Mesendoderm (in vitro differentiated cells): ENCODE measurements around the gene PTH2.
A peak's percentile ranks its signal among the peaks of the same experiment; 100 is the strongest.

Experiments used
- DNase-seq: peaks from one replicate; pipeline ENCODE4 v3.0.0; 2013
- H2AK5ac ChIP-seq: 2 replicates; pipeline ENCODE4 v1.6.1; 2013; ENCODE audit warnings: low read length, inconsistent platforms
- H2BK120ac ChIP-seq: 2 replicates; pipeline ENCODE4 v1.6.1; 2013; ENCODE audit warnings: low read depth, mild to moderate bottlenecking, low read length, moderate library complexity, mixed read lengths
- H2BK15ac ChIP-seq: replicated peaks from 2 replicates; pipeline ENCODE4 v1.6.1; 2013; ENCODE audit warnings: low read depth, mild to moderate bottlenecking, moderate library complexity
- H2BK5ac ChIP-seq: 2 replicates; pipeline ENCODE4 v1.6.1; 2013; ENCODE audit warnings: low read length, inconsistent platforms
- H3K18ac ChIP-seq: 2 replicates; pipeline ENCODE4 v1.6.1; 2013; ENCODE audit warnings: mild to moderate bottlenecking, low read length, mixed read lengths
- H3K23ac ChIP-seq: one replicate; pipeline ENCODE4 v1.6.1; 2013; ENCODE audit warnings: low read length
- H3K27ac ChIP-seq: 2 replicates; pipeline ENCODE4 v1.5.1; 2013; ENCODE audit warnings: low read depth, mild to moderate bottlenecking, inconsistent platforms, low read length, moderate library complexity
- H3K27me3 ChIP-seq: 2 replicates; pipeline ENCODE4 v1.6.1; 2013; ENCODE audit warnings: low read length, control low read depth, mild to moderate bottlenecking, inconsistent platforms; ENCODE audit not compliant: insufficient read depth, poor library complexity
- H3K36me3 ChIP-seq: 2 replicates; pipeline ENCODE4 v1.6.1; 2013; ENCODE audit warnings: low read length, inconsistent platforms; ENCODE audit not compliant: control insufficient read depth, insufficient read depth
- H3K4ac ChIP-seq: one replicate; pipeline ENCODE4 v1.6.1; 2013; ENCODE audit warnings: low read depth, mild to moderate bottlenecking, low read length, moderate library complexity
- H3K4me1 ChIP-seq: 2 replicates; pipeline ENCODE4 v1.6.1; 2013; ENCODE audit warnings: low read depth, low read length, inconsistent platforms; ENCODE audit not compliant: control insufficient read depth
- H3K4me2 ChIP-seq: 2 replicates; pipeline ENCODE4 v1.6.1; 2013; ENCODE audit warnings: low read length
- H3K4me3 ChIP-seq: 2 replicates; pipeline ENCODE4 v1.5.1; 2013; ENCODE audit warnings: mild to moderate bottlenecking, low read length
- H3K56ac ChIP-seq: one replicate; pipeline ENCODE4 v1.6.1; 2013; ENCODE audit warnings: low read length
- H3K79me1 ChIP-seq: 2 replicates; pipeline ENCODE4 v1.6.1; 2013; ENCODE audit warnings: low read length, inconsistent platforms
- H3K79me2 ChIP-seq: 2 replicates; pipeline ENCODE4 v1.6.1; 2013; ENCODE audit warnings: mild to moderate bottlenecking, low read length; ENCODE audit not compliant: control insufficient read depth, insufficient read depth
- H3K9ac ChIP-seq: 2 replicates; pipeline ENCODE4 v1.6.1; 2013; ENCODE audit warnings: low read length, inconsistent platforms
- H4K5ac ChIP-seq: one replicate; pipeline ENCODE4 v1.6.1; 2013; ENCODE audit warnings: low read length
- H4K8ac ChIP-seq: one replicate; pipeline ENCODE4 v1.6.1; 2013; ENCODE audit warnings: low read depth, mild to moderate bottlenecking, control low read depth, low read length, moderate library complexity
- WGBS: extraction: QIAGEN DNeasy Blood & Tissue Kit; methylation state at CpG from one replicate; pipeline ENCODE4 v1.1.7; 2013; ENCODE audit warnings: low lambda C conversion rate, missing lambda C conversion rate; ENCODE audit not compliant: insufficient coverage; ENCODE audit errors: extremely low coverage; 5-methylcytosine and 5-hydroxymethylcytosine counted together

Gene PTH2

DNA sequence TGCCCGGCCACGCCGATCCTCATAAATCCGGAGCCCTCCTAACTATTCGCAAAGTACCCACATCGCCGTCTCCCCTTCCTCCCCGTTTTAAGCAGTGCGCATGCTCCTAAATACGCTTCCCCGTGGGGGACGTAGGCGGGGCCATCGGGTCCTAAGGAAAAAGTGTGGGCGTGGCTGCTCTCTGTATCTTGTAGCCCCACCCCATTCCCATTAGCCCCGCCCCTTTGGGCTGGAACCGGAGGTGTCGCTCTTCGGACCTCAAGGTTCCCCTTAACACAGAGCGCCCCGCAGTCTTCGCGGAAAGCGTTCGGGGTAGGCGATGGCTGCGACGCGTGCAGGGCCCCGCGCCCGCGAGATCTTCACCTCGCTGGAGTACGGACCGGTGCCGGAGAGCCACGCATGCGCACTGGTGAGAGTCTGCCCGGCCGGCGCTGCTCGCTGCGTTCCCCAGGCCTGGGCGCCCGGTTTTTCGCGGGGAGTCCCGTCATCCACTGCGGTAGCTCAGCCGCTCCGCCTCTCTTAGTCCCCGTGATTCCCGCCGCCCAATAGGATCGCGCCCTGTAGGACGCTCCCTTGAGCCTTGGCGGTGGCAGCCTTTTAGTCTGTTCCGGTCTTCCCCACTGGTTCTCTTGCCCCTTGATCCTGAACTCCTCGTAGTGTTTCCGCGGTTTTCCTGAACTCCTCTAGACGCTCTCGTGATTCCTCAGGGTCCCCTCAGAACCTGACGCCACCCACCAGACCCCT is 29.9 kb upstream of the PTH2 start, which contains the start of gene ALDH16A1:
Gene ALDH16A1 (plus strand): TSS at position 213 of the 744 bp plus-strand sequence. CDS start 107 bp downstream, at position 320.
- Histone ChIP-seq H3K36me3 (peaks cover 2% of the 10 kb centered on the region), H3K79me1 (peaks cover 11% of the 10 kb centered on the region), H3K27me3 (no peaks in the 10 kb centered on the region), H3K56ac (peak within 1 kb of the TSS; percentile 99), H3K27ac (peak within 1 kb of the TSS; percentile 98), H2BK5ac (peak within 1 kb of the TSS; percentile 74), H3K4me2 (peak within 1 kb of the TSS; percentile 96), H4K5ac (peak within 1 kb of the TSS; percentile 89), H4K8ac (peak within 1 kb of the TSS; percentile 95), H2BK120ac (no peak within 1 kb of the TSS), H3K79me2 (peaks cover 6% of the 10 kb centered on the region), H3K4me1 (no peaks in the 10 kb centered on the region), H3K4ac (peak within 1 kb of the TSS; percentile 97), H2BK15ac (no peak within 1 kb of the TSS), H3K4me3 (peak within 1 kb of the TSS; percentile 85), H2AK5ac (peak within 1 kb of the TSS; percentile 98), H3K9ac (peak within 1 kb of the TSS; percentile 98), H3K18ac (peak within 1 kb of the TSS; percentile 95), H3K23ac (no peak within 1 kb of the TSS)
- DNase-seq: peak; percentile 99
- no CpG with 5 or more reads among the region's 66 CpGs for WGBS

DNA sequence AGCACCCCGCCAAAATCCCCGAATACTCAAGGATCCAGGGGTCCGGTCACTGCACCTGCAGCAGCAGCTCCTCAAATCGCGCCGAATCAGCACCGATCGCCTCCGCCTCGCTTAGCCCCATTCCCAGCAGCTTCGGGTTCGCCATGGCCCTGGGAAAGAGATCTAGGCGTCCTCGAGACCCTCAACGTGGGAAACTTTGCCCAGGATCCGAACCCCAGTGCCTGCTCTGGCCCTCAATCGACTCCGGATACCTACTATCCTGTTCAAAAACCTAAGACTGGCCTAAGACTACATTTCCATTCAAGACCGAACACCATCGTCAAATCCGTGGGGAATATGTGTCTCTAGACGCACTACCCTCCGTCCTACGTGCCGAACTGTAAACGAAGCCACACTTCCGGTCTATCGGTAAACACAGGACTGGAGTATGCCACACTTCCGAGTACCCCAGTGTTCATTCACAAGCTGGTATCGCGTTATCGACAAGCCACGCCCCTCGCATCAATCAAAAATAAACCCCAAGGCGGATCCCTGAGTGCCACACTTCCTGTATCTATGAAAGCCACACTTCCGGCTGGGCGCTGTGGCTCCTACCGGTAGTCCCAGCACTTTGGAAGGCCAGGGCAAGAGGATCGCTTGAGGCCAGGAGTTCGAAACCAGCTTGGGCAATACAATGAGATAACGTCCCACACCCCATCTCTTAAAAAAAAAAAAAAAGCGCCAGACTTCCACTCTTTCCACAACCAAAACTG is 28.4 kb upstream of the PTH2 start, which contains the start of gene PIH1D1:
Gene PIH1D1 (minus strand): TSS at position 385 of the 752 bp plus-strand sequence. CDS start 240 bp downstream, at position 145.
- H2BK120ac ChIP-seq: no peak within 1 kb of the TSS
- H3K4me1 ChIP-seq: no peaks in the 10 kb centered on the region
- H3K4me2 ChIP-seq: peak within 1 kb of the TSS; percentile 69
- H3K4me3 ChIP-seq: peak within 1 kb of the TSS; percentile 78
- peaks cover 5% of the 10 kb centered on the region for H3K36me3 ChIP-seq
- DNase-seq: peak; percentile 100
- peak within 1 kb of the TSS; percentile 91 for H3K9ac ChIP-seq
- H2BK5ac ChIP-seq: no peak within 1 kb of the TSS
- H3K79me2 ChIP-seq: peaks cover 6% of the 10 kb centered on the region
- no peak within 1 kb of the TSS for H3K23ac ChIP-seq
- peak within 1 kb of the TSS; percentile 76 for H3K4ac ChIP-seq
- H4K5ac ChIP-seq: no peak within 1 kb of the TSS
- H3K27me3 ChIP-seq: no peaks in the 10 kb centered on the region
- H4K8ac ChIP-seq: no peak within 1 kb of the TSS
- peak within 1 kb of the TSS; percentile 98 for H3K27ac ChIP-seq
- H3K56ac ChIP-seq: peak within 1 kb of the TSS; percentile 88
- peaks cover 11% of the 10 kb centered on the region for H3K79me1 ChIP-seq
- no peak within 1 kb of the TSS for H2AK5ac ChIP-seq
- WGBS: no CpG with 5 or more reads among the region's 42 CpGs
- no peak within 1 kb of the TSS for H2BK15ac ChIP-seq
- peak within 1 kb of the TSS; percentile 29 for H3K18ac ChIP-seq

DNA sequence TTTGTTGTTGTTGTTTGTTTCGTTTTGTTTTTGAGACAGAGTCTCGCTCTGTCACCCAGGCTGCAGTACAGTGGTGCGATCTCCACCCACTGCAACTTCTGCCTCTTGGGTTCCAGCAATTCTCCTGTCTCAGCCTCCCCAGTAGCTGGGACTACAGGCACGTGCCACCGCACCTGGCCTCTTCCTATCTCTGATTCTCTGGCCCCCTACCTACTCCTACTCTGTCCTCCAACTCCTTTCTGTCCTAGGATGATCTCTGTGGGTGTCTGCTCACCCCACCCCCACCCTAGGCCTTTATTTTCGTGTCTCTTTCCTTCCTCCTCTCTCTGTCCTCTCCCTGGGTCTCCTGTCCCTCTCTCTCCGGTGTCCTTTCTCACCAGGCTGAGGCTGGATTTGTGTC is 27.2 kb upstream of the PTH2 start:
- Histone ChIP-seq H3K4me1 (no peaks in the 10 kb centered on the region), H3K18ac (no peak overlapping the region), H2BK120ac (no peak overlapping the region), H3K56ac (no peak overlapping the region), H3K23ac (no peak overlapping the region), H3K36me3 (peaks cover 5% of the 10 kb centered on the region), H4K5ac (no peak overlapping the region), H2BK5ac (no peak overlapping the region), H3K9ac (peak overlapping the region; percentile 23), H3K79me2 (peaks cover 6% of the 10 kb centered on the region), H3K4me2 (peak overlapping the region; percentile 4), H3K4ac (no peak overlapping the region), H2AK5ac (no peak overlapping the region), H3K4me3 (no peak overlapping the region), H3K27ac (no peak overlapping the region), H4K8ac (no peak overlapping the region), H3K79me1 (peaks cover 11% of the 10 kb centered on the region), H3K27me3 (no peaks in the 10 kb centered on the region), H2BK15ac (no peak overlapping the region)
- WGBS: no CpG with 5 or more reads among the region's 7 CpGs
- DNase-seq: no peak

- no CpG with 5 or more reads among the region's 6 CpGs for WGBS
- Histone ChIP-seq H4K8ac (no peak overlapping the region), H3K4me3 (no peak overlapping the region), H3K18ac (no peak overlapping the region), H3K9ac (no peak overlapping the region), H2BK120ac (no peak overlapping the region), H3K79me2 (peaks cover 6% of the 10 kb centered on the region), H3K79me1 (peaks cover 8% of the 10 kb centered on the region), H3K23ac (no peak overlapping the region), H3K4ac (no peak overlapping the region), H2BK5ac (no peak overlapping the region), H3K56ac (no peak overlapping the region), H4K5ac (no peak overlapping the region), H3K36me3 (peaks cover 5% of the 10 kb centered on the region), H3K27me3 (no peaks in the 10 kb centered on the region), H3K4me1 (no peaks in the 10 kb centered on the region), H3K27ac (no peak overlapping the region), H3K4me2 (no peak overlapping the region), H2BK15ac (no peak overlapping the region), H2AK5ac (no peak overlapping the region)
- DNase-seq: no peak
Measured at GRCh38 chr19:49448432-49448786, 25.2 kb upstream of the PTH2 start.

- H3K56ac ChIP-seq: no peak overlapping the region
- H3K4ac ChIP-seq: no peak overlapping the region
- H3K4me3 ChIP-seq: no peak overlapping the region
- H3K36me3 ChIP-seq: peaks cover 5% of the 10 kb centered on the region
- H3K27ac ChIP-seq: no peak overlapping the region
- no peaks in the 10 kb centered on the region for H3K4me1 ChIP-seq
- no peak overlapping the region for H3K18ac ChIP-seq
- H3K79me1 ChIP-seq: peaks cover 8% of the 10 kb centered on the region
- no peak overlapping the region for H2BK120ac ChIP-seq
- H3K27me3 ChIP-seq: no peaks in the 10 kb centered on the region
- no CpG with 5 or more reads among the region's 32 CpGs for WGBS
- no peak overlapping the region for H2AK5ac ChIP-seq
- peaks cover 6% of the 10 kb centered on the region for H3K79me2 ChIP-seq
- H4K5ac ChIP-seq: no peak overlapping the region
- no peak overlapping the region for H2BK15ac ChIP-seq
- no peak overlapping the region for H2BK5ac ChIP-seq
- H4K8ac ChIP-seq: no peak overlapping the region
- no peak overlapping the region for H3K4me2 ChIP-seq
- no peak overlapping the region for H3K23ac ChIP-seq
- DNase-seq: peak; percentile 68
- H3K9ac ChIP-seq: no peak overlapping the region
Measured at GRCh38 chr19:49447485-49448431, 24.5 kb upstream of the PTH2 start.
